GM12873 (cell line): Measurements from ENCODE around the gene RSPO3.

Experiments
- CTCF ChIP-seq: IDR thresholded peaks from 2 replicates; pipeline ENCODE4 v1.5.1; 2012; ENCODE audit warnings: low read depth, mild to moderate bottlenecking, moderate library complexity, low read length, control low read depth; ENCODE audit not compliant: insufficient read depth; ENCODE audit errors: missing control alignments

Gene RSPO3

GRCh38 chr6:127114214-127114760 lies 4.2 kb upstream of the RSPO3 start:
- no peak for TF ChIP-seq CTCF

GRCh38 chr6:127115084-127115655 lies 3.3 kb upstream of the RSPO3 start:
- no peak for TF ChIP-seq CTCF

GRCh38 chr6:127115746-127116145 lies 2.7 kb upstream of the RSPO3 start:
- TF ChIP-seq CTCF, result no peak

- TF ChIP-seq CTCF, result no peak
Measured at GRCh38 chr6:127117979-127118297, 533 bp upstream of the RSPO3 start.

GRCh38 chr6:127119102-127120022 lies 891 bp downstream of the RSPO3 start:
- no peak for TF ChIP-seq CTCF

GRCh38 chr6:127120023-127120786 lies 1.7 kb downstream of the RSPO3 start:
- TF ChIP-seq CTCF, result no peak
